TTC549 (cell line): ENCODE results near the gene EXTL2.
"Not testable (repeated sequence)": the region's sequence is repeated elsewhere in the genome, so short reads cannot be mapped to it uniquely, and the experiment has no call there.

Experiments
- FAIRE-seq: peaks from 2 replicates; lab custom pipeline; 2012; peaks lifted over from hg19 to GRCh38; lab: Jason Lieb, UNC

Gene EXTL2, protein sequence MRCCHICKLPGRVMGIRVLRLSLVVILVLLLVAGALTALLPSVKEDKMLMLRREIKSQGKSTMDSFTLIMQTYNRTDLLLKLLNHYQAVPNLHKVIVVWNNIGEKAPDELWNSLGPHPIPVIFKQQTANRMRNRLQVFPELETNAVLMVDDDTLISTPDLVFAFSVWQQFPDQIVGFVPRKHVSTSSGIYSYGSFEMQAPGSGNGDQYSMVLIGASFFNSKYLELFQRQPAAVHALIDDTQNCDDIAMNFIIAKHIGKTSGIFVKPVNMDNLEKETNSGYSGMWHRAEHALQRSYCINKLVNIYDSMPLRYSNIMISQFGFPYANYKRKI

DNA sequence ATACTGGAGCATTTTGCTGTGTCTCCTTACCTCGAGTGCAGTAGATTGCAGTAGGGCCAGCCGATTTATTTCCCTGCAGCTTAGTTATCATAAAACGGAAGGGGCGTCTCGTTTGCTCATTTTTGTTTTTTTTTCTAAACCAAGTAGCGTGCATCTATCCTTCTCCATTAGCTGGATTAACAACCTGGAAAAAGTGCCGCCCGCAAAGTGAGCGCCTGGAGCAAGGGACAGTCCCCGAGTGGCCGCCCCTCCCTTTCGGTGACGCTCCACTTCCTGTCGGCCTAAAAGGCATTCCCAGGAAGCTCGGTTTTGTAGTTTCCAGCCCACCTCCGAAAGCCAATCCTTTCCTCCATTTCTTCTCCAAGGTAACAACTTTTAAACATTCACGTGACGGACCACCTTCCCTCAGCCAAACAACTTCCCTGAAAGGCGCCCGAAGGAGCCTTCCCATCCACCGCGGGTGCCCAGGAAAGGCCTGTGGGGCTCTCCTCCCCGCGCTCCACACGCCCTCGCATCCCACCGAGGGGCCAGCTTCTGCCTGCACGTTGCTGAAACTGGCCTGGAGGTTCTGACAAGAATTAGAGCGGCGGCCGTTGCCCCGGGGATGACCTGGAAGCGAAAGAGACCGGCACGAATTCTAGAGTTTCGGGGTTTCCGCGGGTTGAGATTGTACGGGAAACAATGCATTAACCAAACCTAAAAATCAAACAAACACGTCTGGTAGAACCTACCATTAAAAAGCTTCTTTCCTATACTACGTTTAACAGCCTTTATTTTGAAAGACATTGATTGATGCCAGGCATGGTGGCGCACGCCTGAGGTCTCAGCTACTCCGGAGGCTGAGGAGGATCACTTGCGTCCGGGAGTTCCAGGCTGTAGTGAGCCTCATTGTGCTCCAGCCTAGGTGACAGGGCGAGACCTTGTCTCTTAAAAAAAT lies at the start of gene EXTL2:
Gene EXTL2, minus strand, starts transcription at position 240 of the 937 bp plus-strand sequence. CDS start 6,085 bp downstream, outside the sequence.
- no peak for FAIRE-seq

DNA sequence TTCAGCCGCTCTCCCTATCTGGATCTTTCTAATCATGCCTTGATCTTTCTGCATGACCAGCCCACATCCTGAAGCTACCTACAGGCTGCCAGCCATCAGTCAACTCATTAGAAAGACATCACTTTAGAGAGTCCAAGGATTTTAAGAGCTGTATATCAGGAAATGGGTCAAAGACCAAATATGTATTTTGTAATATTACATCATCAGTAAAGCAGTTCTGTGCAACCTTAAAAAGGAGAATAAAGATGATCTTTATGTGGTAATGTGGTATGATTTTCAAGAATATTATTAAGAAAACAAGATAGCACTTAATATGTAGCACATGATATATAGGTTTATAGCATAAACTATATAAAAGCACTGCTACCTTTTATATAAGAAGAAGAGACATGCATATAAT lies 48.9 kb upstream of the EXTL2 start:
- no peak for FAIRE-seq

DNA sequence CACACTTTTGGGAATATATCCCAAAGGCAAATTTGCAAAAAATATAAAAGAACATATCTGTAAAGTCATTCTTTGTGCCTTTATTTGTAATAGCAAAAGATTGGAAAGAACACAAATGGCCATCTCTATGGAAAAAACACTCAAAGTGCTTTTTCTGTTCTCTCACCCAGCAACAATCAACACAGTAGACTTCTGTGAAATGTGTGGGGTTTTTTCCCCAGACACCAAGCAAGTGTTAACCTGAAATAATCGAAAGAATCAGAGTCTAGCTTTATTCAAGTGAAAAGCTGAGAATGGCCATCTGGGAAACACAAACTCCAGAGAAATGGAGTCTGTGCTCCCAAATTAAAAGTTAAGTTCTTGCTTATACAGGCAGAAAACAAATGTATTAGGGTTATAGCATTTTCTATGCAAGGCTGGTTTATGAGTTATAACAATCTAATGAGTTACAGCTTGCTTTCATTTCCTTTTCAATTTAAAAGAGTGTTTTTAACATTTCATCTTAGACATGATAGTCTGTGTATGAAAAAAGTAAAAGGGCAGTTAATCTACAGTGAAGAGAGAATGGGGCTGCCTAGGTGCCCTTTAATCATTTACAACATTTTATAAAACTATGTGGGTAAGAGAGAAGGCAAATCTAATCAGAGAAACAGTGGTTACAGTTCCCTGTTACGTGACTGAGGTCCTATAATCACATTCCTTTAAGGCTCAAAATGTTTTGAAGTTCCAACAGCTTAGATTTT lies 47.8 kb upstream of the EXTL2 start:
- FAIRE-seq: no peak

DNA sequence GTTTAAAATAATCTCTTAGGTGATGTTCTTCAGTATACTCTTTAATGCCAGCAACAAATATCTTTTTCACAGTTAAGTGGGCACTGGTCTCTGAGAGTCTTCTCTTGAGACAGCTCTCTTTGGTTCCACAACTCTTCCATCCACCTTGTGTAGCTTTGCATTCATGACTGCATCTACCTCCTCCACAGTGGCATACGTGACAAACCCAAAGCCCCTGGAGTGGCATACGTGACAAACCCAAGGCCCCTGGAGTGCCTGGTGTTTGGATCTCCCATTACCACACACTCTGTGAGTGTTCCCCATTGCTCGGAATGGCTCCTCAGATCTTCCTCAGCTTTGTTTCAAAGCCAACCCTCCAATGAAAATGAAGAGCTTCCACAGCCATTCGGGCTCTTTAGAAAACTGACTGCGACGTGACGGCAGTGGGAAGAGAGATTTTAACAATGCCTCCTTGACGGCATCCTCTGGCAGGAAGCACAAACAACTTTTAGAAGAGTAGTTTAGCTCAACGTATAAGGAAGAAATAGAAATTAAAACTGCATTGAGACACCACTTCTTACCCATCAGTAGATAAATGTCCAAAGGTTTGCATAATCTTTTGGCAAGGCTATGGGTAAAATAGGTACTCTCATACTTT lies 47.1 kb upstream of the EXTL2 start:
- no peak for FAIRE-seq

DNA sequence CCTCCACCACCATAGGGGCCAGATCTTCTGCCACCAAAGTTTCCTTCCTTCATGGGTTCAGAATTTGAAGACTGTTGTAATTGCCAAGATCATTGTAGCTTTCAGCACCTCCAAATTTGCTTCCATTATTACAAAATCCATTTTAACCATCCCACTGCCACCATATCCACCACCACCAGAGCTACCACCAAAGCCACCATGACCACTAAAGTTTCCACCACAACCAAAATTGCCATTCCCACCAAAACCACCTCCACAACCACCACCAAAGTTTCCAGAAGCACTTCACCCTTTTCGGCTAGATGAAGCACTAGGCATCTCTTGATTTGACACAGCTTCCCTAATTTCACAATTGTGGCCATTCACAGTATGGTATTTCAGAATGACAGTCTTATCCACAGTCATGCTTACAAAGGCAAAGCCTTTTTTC lies 46.5 kb upstream of the EXTL2 start:
- no peak for FAIRE-seq

DNA sequence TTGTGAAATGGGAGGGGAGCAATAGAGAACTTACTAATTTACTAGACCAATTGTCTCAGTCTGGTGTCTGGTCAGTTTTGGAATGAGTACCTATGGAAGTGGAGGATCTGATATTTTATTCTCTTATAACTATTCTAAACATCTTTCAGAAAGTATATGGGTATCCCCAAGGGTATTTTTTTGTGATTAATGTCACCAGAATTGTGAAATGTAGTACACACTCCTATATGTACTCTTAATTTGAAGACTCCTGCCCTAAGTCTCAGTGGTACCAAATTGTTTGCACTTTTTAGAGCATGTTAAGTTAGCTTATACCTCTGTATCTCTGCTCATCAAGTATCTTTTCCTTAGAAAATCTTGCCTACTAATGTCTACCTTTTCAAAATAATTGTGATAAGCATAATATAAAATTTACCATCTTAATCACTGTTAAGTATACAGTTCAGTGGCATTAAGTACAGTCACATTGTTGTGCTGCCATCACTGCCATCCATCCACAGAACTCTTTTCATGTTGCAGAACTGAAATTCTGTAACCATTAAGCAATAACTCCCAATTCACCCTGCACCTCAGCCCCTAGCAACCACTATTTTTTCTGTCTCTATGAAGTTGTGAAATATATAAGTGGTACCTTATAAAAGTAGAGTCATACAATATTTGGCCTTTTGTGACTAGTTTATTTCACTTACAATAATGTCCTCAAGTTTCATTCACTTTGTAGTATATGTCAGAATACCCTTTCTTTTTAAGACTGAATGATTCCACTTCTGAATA lies 41.7 kb upstream of the EXTL2 start:
- FAIRE-seq: no peak

DNA sequence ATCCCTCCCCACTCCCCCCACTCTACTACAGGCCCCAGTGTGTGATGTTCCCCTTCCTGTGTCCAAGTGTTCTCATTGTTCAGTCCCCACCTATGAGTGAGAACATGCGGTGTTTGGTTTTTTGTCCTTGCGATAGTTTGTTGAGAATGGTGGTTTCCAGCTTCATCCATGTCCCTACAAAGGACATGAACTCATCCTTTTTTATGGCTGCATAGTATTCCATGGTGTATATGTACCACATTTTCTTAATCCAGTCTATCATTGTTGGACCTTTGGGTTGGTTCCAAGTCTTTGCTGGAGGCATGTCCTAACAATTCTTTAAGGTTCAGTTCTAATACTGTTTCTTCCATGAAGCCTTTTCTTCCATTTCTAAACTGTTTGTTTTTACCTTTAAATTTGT lies 38.9 kb upstream of the EXTL2 start:
- not testable (repeated sequence) for FAIRE-seq

DNA sequence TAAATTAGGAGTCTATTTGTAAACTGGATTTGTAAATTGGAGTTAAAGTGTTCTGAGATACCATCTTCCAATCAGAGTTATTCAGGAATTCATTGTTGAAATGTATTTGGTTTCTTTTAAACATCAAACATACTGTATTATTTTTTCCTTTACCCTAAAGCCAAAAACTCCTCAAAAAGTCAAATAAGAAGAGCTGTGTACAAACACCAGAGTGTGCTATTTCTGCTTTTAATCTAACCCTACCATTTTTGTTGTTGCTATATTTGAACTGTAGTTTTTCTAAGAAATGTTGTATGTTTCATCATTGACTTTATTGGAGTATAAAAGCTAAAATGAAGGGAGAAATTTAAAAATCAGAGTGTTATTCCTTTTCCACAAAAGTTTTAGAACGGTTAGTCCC lies 37.1 kb upstream of the EXTL2 start:
- FAIRE-seq: no peak

DNA sequence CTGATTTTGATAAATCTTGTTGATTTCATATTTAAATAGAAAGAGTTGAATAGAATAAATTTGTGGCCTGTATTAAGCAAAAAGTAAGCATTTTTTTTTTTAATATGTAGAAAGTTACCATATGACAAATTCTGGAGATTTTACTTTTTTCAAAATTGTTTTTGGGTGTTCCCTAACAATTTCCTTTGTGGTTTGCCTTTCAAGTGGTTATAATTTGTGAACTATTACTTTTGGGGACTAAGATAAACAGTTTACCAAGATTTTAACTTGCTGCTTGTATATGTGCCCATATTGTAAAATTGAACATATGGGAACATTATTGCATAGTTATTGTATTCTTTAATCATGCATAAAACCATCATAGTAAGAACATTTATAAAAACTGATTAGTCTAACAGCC lies 35.9 kb upstream of the EXTL2 start:
- no peak for FAIRE-seq

DNA sequence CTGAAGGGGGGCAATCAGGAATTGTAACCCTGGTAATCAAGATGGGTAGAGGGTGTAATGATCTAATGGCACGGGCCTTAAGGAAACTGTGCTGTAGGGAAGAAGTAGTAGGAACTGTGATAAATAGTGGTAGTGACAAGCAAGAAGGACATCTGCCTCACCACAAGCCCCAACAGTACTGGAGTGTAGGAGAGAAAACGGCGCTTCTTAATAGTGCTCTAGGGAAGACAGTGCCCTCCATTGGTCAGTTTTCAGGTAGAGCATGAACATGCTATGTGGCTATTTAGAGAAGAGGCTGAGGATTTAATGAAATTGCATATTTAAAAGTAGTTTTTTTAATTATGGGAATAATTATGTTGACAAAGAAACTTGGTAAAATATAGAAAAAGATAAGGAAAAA lies 33.5 kb upstream of the EXTL2 start:
- no peak for FAIRE-seq

DNA sequence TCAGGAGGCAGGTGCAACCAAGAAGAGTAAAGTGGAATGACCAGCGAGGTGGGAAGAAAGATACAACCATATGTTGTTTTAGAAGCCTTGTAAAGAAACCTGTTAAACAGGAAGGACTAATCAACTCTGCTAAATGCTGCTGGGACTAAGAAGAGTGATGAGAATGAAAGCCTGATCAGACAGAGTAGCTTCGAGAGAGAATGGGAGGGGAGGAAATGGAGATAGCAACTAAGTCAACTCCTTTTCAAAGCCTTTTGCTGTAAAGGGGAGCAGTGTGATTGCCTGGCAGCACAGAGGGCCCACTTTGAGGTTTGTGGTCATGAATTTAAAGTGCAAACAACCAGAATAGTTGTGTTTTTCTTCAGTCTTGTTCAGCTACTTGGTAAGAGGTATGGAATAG lies 32.6 kb upstream of the EXTL2 start:
- no peak for FAIRE-seq

DNA sequence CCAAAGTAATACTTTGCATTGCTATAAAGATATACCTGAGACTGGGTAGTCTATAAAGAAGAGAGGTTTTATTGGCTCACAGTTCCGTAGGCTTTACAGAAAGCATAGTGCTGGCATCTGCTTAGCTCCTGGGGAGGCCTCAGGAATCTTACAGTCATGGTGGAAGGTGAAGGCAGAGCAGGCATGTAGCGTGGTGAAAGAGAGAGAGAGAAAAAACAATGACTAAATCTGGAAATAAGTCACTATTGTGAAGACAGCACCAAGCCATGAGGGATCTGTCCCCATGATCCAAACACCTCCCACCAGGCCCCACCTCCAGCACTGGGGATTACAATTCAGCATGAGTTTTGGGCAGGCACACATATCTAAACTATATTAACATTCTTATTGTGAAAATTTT lies 31.6 kb upstream of the EXTL2 start:
- no peak for FAIRE-seq

DNA sequence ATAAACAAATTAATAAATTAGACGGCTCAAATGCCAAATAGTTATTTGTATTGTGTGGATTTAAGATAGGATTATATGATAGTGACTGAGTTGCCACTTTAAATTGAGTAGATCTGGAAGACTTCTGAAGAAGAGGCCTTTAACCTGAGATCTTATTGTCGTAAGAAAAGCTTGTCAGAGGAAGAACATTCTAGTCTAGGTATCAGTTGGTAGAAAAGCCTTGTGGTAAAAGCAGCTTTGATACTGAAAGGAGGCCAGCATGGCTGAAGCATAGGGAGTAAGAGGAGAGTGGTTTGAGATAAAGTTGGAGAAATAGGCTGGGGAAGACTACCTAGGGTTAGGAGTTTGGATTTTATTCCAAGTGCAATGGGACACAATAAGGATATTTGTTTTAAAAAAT lies 30.3 kb upstream of the EXTL2 start:
- no peak for FAIRE-seq

DNA sequence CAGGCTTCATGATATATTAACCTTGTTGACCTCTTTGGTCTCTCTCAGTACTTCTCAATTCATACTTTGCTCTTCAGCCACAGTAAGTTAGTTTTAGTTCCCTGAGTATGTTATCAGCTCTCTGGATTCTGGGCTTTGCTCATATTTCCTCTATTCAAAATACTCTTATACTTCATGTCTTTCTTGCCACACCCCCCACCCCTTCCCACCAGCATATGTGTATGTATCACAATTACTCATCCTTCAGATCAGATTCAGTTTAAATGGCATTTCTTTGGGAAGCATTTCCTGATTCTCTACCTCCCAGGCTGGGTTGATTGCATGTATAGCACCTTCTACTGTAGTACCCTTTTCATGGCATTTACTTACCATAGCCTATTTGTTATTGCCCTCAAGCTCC lies 29.6 kb upstream of the EXTL2 start:
- FAIRE-seq: no peak

DNA sequence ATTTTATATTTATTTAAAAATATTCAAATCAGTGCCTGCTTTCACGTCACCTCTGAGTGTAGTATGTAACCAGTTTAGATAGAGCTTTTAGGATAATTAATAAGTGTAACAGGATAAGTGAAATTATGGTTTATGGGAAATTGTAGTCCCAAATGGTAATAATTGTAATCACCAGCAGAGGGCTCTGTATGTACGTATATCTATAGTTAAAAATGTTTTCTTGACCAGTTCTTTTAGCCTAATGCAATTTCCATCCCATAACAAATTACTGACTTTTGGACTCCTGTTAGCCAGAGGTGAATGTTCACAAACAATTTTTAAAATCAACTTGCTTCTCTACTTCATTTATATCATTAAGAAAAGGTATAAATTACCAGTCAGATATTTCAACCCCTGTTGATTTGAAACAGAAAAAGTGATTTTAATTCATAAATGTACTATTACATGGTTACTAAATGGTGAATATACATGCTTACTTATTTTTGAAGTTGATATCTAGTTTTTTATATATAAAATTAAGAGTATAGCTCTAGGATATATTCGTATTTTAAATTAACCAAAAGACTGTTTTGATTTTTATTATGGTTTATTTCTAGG lies 26.6 kb upstream of the EXTL2 start:
- peak; percentile 87 for FAIRE-seq

DNA sequence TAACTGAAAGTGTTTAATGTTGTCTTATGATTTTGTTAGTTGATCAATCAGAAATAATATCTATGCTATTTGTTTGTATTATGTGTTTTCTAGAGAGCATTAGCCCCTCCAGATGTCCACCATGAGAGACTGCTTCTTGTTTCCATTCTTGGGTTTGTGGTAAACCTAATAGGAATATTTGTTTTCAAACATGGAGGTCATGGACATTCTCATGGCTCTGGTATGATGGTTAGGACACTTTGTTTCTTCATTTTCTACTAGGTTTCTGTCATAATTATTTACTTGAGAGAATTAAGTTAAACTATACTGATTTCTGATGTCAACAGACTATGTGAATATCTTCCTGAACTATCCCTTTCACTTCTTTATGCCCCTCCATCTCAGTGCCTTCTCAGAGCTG lies 17.4 kb upstream of the EXTL2 start:
- FAIRE-seq: no peak

DNA sequence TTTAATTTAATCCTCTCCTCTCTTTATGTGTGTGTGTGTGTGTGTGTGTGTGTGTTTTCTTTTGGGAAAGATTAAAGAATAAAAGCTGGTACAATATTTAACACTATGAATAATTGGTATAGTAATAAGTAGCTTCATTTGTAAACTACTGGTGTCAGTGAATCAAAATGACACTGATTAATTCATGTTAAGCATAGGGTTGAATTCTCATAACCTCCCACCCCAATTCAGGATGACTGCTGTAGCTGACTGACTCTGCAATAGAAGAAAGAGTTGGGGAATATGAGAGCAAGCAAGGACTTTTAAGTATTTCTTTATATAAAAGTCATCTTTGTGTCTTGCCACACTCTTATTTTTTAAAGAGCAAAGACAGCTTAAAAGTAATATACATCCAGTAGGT lies 14.4 kb upstream of the EXTL2 start:
- FAIRE-seq: no peak

DNA sequence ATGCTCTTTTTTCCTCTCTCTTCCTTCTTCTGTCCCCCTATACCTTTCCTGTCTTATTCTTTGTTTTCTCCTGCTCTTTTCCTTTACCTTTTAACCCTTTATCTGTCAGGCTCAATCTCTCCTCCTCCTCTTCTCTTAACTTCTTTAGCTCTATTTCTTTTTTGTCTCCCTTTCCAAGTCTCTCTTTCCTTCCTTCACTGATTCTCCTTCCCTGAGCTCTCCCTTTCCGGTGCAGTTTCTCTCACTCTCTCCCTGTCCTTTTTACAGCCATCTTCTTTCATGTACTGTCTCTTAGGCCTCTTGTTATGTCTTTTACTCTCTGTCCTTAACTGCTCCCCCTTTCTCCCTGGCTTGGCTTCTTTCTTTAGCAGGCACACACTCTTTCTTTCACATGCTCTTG lies 13.2 kb upstream of the EXTL2 start:
- no peak for FAIRE-seq

DNA sequence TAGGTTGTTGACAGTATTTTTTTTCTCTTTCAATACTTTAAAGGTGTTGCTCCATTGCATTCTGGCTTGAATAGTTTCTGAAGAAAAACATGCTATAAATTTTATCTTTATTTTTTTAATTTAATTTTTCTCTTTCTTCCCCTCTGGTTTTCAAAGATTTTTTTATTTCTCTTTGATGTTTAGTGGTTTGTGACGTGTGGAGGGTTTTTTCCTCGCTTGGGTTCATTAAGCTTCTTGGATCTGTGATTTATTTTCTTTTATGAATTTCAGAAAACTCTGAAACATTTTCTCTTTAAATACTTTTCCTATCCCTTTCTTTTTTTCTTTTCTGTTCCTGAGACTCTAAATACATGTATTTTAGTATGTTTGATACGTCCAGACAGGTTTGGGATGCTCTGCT lies 10.5 kb upstream of the EXTL2 start:
- no peak for FAIRE-seq

DNA sequence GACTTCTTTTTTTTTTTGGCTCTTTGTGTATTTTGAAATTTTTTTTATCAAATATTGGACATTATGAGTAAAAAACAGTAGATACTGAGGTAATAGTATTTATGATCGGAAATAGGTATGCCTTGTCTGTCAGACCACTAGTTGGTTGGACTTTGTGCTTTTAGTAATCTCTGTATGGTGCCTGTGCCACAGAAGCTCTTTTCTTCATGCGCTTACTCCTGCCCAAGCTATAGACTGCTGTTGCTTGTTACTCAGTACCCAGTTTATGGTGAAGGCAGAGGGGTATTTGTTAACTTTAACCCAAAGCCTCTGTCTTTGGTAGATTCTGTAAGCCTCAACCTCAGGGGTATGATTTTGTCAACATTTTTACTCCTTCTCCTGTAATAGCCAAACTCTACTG lies 9.9 kb upstream of the EXTL2 start:
- FAIRE-seq: no peak

DNA sequence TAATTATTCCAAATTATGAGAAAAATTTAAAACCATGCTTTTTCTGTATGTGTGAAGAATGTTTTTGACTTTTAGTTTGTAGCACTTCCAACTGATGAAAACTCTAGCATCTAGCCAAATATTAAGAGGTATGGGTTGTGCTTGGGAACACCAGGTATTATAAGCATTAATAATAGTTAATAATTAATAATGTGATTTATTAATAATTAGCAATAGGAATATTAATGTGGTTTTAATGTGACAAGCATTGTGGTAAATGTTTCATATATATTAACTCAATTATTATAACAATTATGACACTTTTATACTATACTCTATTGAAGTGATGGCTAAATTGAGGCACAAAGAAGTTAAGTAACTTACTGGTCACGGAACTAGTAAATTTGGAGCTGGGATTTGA lies 9.1 kb upstream of the EXTL2 start:
- FAIRE-seq: no peak
